ENCODE data around the gene DNAJB5.

DNAJB5 gene

GRCh38 chr9:35042891-35043545 is 53.5 kb downstream of the DNAJB5 start:
- peaks cover 0 to 50% (median 35%) of the 10 kb centered on the region in 5 donors for H3K36me3 ChIP-seq (ENCODE audit: control insufficient read depth in 5 of 5, insufficient read depth in 5 of 5, low read length in 5 of 5)
- no peak overlapping the region for H3K27ac ChIP-seq (ENCODE audit: low read depth, low read length)
- no peak overlapping the region for H3K9ac ChIP-seq (ENCODE audit: low read length in 5 of 5)
- H3K4me3 ChIP-seq (ENCODE audit: low read depth in 1 of 5, low read length in 5 of 5), result no peak overlapping the region
- H3K9me3 ChIP-seq (ENCODE audit: control insufficient read depth in 5 of 5, low read length in 5 of 5), result no peaks in the 10 kb centered on the region
- H3K4me1 ChIP-seq (ENCODE audit: control insufficient read depth in 5 of 5, insufficient read depth in 5 of 5, low read length in 5 of 5), result peaks cover 0 to 7% (median 4%) of the 10 kb centered on the region in 5 donors
- H3K27me3 ChIP-seq (ENCODE audit: control insufficient read depth in 5 of 5, insufficient read depth in 4 of 5, low read length in 5 of 5), result no peaks in the 10 kb centered on the region

DNA sequence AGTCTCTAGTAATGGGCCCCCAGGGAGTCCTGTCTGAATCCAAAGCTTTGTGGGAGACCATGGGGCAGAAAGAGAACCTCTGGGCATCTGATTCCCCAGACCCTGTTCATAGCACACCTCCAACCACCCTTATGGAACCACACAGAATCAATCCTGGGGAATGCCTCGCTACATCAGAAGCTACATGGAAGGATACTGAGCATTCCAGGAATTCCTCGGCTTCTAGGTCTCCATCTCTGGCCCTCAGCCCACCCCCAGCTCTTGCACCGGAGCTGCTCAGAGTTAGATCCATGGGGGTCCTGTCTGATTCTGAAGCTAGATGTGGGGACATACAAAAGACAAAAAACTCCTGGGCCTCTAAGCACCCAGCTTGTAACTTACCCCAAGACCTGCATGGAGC is 54.5 kb downstream of the DNAJB5 start:
- peaks cover 3 to 58% (median 39%) of the 10 kb centered on the region in 5 donors for H3K36me3 ChIP-seq (ENCODE audit: control insufficient read depth in 5 of 5, insufficient read depth in 5 of 5, low read length in 5 of 5)
- no peaks in the 10 kb centered on the region for H3K9me3 ChIP-seq (ENCODE audit: control insufficient read depth in 5 of 5, low read length in 5 of 5)
- no peaks in the 10 kb centered on the region for H3K27me3 ChIP-seq (ENCODE audit: control insufficient read depth in 5 of 5, insufficient read depth in 4 of 5, low read length in 5 of 5)
- no peak overlapping the region for H3K9ac ChIP-seq (ENCODE audit: low read length in 5 of 5)
- H3K4me3 ChIP-seq (ENCODE audit: low read depth in 1 of 5, low read length in 5 of 5), result no peak overlapping the region
- H3K27ac ChIP-seq (ENCODE audit: low read depth, low read length), result no peak overlapping the region
- H3K4me1 ChIP-seq (ENCODE audit: control insufficient read depth in 5 of 5, insufficient read depth in 5 of 5, low read length in 5 of 5), result peaks cover 0 to 7% (median 4%) of the 10 kb centered on the region in 5 donors

All from subcutaneous abdominal adipose tissue (tissue), 5 donors.